GM18526 (cell line): ENCODE measurements around the gene SYNRG.

Experiments
- POLR2A ChIP-seq: IDR thresholded peaks from 3 replicates; pipeline ENCODE4 v1.6.1; 2011; ENCODE audit not compliant: insufficient read length; ENCODE audit errors: extremely low read depth

Gene SYNRG

GRCh38 chr17:37520174-37520573 is 89.0 kb downstream of the SYNRG start:
- TF ChIP-seq POLR2A = no peak

GRCh38 chr17:37519251-37519985 is 89.8 kb downstream of the SYNRG start:
- TF ChIP-seq POLR2A = no peak

GRCh38 chr17:37518826-37519225 is 90.4 kb downstream of the SYNRG start:
- no peak for TF ChIP-seq POLR2A

- TF ChIP-seq POLR2A = no peak
These were observed 91.3 kb downstream of the SYNRG start for GRCh38 chr17:37517881-37518280.

- TF ChIP-seq POLR2A = no peak
These were observed 93.1 kb downstream of the SYNRG start for GRCh38 chr17:37516127-37516571.

- no peak for TF ChIP-seq POLR2A
These were observed 95.5 kb downstream of the SYNRG start for GRCh38 chr17:37513711-37514110.

- no peak for TF ChIP-seq POLR2A
These were observed 96.7 kb downstream of the SYNRG start for GRCh38 chr17:37512442-37513068.

GRCh38 chr17:37510056-37510455 is 99.2 kb downstream of the SYNRG start:
- TF ChIP-seq POLR2A = no peak

- TF ChIP-seq POLR2A = no peak
These were observed 102.1 kb downstream of the SYNRG start for GRCh38 chr17:37507111-37507510.

GRCh38 chr17:37506678-37507077 is 102.5 kb downstream of the SYNRG start:
- TF ChIP-seq POLR2A = no peak

- no peak for TF ChIP-seq POLR2A
These were observed 103.9 kb downstream of the SYNRG start for GRCh38 chr17:37505333-37505732.

- TF ChIP-seq POLR2A = no peak
These were observed 106.1 kb downstream of the SYNRG start for GRCh38 chr17:37503148-37503547.

GRCh38 chr17:37502009-37502936 is 106.9 kb downstream of the SYNRG start:
- TF ChIP-seq POLR2A = no peak

- TF ChIP-seq POLR2A = no peak
These were observed 108.8 kb downstream of the SYNRG start for GRCh38 chr17:37500378-37500777.

GRCh38 chr17:37494971-37495370 is 114.2 kb downstream of the SYNRG start:
- TF ChIP-seq POLR2A = no peak
